Stomach (tissue), 4 donors: ENCODE results near the gene DPYD.

Experiments used
- CTCF ChIP-seq, 7 experiments: fragments of 450-650 bp in 4 of 7; fragments of 200-600 bp in 3 of 7; sonication (generic) in 3 of 7; IDR thresholded peaks; one replicate each; pipeline ENCODE4 v1.5.1; 2016 to 2019; ENCODE audit warnings: antibody characterized with exemption in 7 of 7, control low read depth in 2 of 7, mild to moderate bottlenecking in 1 of 7
- EP300 ChIP-seq: sonication (generic); formaldehyde crosslinking; IDR thresholded peaks from one replicate; pipeline ENCODE4 v1.6.1; 2017; ENCODE audit warnings: antibody characterized with exemption
- POLR2A ChIP-seq, 4 donors: fragments of 450-650 bp; IDR thresholded peaks; one replicate each; pipeline ENCODE4 v1.6.1; 2016; ENCODE audit warnings: antibody characterized with exemption in 4 of 4, control low read depth in 2 of 4, mild to moderate bottlenecking in 1 of 4, moderate library complexity in 1 of 4

- no peak for TF ChIP-seq POLR2A (IDR thresholded peaks at IDR 0.05)
- no peak for TF ChIP-seq CTCF (IDR thresholded peaks at IDR 0.05)
- no peak for TF ChIP-seq EP300
These were observed 43.5 kb downstream of the DPYD start for GRCh38 chr1:97877307-97877706.
